A673 (cell line): ENCODE measurements around the gene RAB3B.

ENCODE experiments used
- CTCF ChIP-seq: fragments of 300-800, 200-600 bp; sonication (generic); conservative IDR thresholded peaks from 2 replicates; pipeline ENCODE4 v1.5.1; 2017; ENCODE audit warnings: low read depth, mild to moderate bottlenecking, antibody characterized with exemption, low read length, moderate library complexity, mixed read lengths
- EZH2 ChIP-seq: fragments of 200-600 bp; sonication (generic); IDR thresholded peaks from 2 replicates; pipeline ENCODE4 v1.6.1; 2017; ENCODE audit warnings: borderline replicate concordance, low read depth, mild to moderate bottlenecking, mixed read lengths, antibody characterized with exemption, low read length; ENCODE audit not compliant: poor library complexity, severe bottlenecking

- TF ChIP-seq CTCF (no peak), EZH2 (no peak)
Measured at GRCh38 chr1:51878308-51878615, 112.2 kb downstream of the RAB3B start.
